Raji (cell line): ENCODE results near the gene TEX35.

Experiments used
- POLR2A ChIP-seq: IDR thresholded peaks from 2 replicates; pipeline ENCODE4 v1.6.1; 2011; ENCODE audit warnings: low read depth, low read length, control low read depth; ENCODE audit not compliant: insufficient read depth

The TEX35 gene

GRCh38 chr1:178565586-178565985 lies 52.7 kb downstream of the TEX35 start:
- TF ChIP-seq POLR2A, result no peak

DNA sequence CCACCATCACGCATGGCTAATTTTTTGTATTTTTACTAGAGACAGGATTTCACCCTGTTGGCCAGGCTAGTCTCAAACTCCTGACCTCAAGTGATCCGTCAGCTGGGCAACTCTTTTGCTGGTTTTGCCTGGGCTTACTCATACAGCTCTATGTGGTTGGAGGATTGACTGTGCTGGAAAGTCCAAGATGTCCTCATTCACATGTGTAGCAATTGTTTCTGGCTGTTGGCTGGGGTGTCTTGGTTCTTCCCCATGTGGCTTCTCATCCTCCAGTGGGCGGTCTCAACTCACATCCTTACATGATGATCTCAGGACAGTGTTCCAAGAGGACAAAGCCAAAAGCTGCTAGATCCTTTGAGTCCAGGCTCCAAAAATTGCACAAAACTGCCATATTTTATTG lies 53.3 kb downstream of the TEX35 start:
- no peak for TF ChIP-seq POLR2A

DNA sequence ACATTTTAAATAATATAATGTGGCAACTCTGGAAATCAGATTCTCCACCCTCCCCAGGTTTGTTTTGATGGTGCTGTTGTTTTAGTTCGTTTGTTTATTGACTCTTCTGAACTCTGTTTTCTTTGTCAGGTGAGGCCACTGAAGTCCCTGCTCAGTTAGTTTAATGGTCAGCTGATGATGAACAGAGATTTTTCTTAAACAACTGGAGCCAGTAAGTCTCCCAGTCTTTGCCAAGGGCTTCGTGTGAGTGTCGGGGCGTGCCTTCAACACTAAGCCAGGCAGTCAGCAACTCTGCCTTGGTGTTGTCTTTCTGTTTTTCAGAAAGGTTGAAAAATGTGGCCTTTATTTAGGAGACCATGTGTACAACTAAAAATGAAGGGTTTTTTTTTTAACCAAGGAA lies 58.9 kb downstream of the TEX35 start:
- no peak for TF ChIP-seq POLR2A
